GM20000 (cell line): ENCODE results near the gene MYO9A.

Source experiments
- DNase-seq: peaks from one replicate; pipeline ENCODE4 v3.0.0; 2012; ENCODE audit warnings: low spot score
- CTCF ChIP-seq: IDR thresholded peaks from 2 replicates; pipeline ENCODE4 v1.5.1; 2012; ENCODE audit warnings: mild to moderate bottlenecking, control low read depth; ENCODE audit errors: extremely low read depth, missing control alignments

The MYO9A gene

GRCh38 chr15:72161361-72162132 is 43.6 kb upstream of the MYO9A start:
- no peak for TF ChIP-seq CTCF
- no peak for DNase-seq

- TF ChIP-seq CTCF: no peak
- no peak for DNase-seq
Measured at GRCh38 chr15:72160696-72161245, 42.8 kb upstream of the MYO9A start.

- no peak for TF ChIP-seq CTCF
- DNase-seq: no peak
Measured at GRCh38 chr15:72156928-72157327, 39.0 kb upstream of the MYO9A start.

GRCh38 chr15:72155635-72156616 is 38.0 kb upstream of the MYO9A start:
- peak; percentile 85 for TF ChIP-seq CTCF
- peak; percentile 76 for DNase-seq

GRCh38 chr15:72155003-72155621 is 37.2 kb upstream of the MYO9A start:
- no peak for DNase-seq
- TF ChIP-seq CTCF: no peak

- no peak for DNase-seq
- no peak for TF ChIP-seq CTCF
Measured at GRCh38 chr15:72154316-72154715, 36.4 kb upstream of the MYO9A start.
